ENCODE results near the gene BRAF. TPM values are rescaled to one million over a fixed set of nuclear protein-coding genes. Genes with fewer than 3 reads are reported as not detected.
"Not testable (repeated sequence)": the region's sequence is repeated elsewhere in the genome, so short reads cannot be mapped to it uniquely, and the experiment has no call there.

BRAF gene
- total RNA-seq, 2 experiments from 2014 or later, result 25.1 to 33.3 TPM

DNA sequence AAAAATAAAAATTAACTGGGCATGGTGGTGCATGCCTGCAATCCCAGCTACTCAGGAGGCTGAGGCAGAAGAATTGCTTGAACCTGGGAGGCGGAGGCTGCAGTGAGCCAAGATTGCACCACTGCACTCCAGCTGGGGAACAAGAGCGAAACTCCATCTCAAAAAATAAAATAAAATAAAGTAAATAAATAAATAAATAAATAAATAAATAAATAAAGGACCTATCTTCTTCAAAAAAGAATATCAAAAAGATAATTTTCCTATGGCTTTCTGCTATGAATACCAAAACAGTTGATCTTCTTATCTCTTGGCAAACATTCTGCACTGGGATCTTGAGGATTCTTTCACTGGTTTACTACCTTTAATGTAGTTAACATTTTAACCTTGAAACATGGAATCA is 41.9 kb downstream of the BRAF start:
- H3K36me3 Mint-ChIP-seq, result peaks cover 22% of the 10 kb centered on the region
- peaks cover 29% of the 10 kb centered on the region for H3K4me1 Mint-ChIP-seq
- CTCF ChIA-PET; H3K9me3 Mint-ChIP-seq (ENCODE audit: low read depth); H3K4me3 Mint-ChIP-seq; H3K27ac Mint-ChIP-seq; ATAC-seq; H3K27me3 Mint-ChIP-seq; DNase-seq: not testable (repeated sequence)

DNA sequence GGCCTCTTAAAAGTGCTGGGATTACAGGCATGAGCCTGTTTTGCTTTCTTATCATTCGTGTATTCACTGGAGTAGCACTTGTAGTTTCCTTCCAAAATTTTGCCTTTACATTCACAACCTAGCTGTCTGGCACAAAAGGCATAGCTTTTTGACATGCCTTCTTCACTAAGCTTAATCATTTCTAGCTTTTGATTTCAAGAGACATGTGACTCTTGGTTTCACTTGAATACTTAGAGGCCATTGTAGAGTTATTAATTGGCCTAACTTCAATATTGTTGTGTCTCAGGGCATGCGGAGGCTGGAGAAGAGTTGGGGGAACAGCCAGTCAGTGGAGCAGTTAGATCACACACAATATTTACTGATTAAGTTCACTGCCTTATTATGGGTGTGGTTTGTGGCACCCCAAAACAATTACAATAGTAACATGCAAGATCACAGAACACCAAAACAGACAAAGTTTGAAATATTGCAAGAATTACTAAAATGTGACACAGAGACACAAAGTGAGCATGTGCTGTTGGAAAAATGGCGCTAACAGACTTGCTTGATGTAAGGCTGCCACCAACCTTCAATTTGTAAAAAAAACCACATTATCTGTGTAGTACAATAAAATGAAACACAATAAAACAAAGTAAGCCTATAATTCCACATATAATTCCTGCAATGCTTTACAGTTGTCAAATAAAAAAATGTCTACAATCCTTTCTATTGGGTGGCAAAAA is 43.1 kb downstream of the BRAF start:
- DNase-seq (no peak), ATAC-seq (peak; percentile 55)
- Mint-ChIP-seq H3K27me3 (no peaks in the 10 kb centered on the region), H3K36me3 (peaks cover 22% of the 10 kb centered on the region), H3K4me3 (no peak overlapping the region), H3K9me3 (ENCODE audit: low read depth) (peaks cover 5% of the 10 kb centered on the region), H3K4me1 (peaks cover 27% of the 10 kb centered on the region), H3K27ac (peak overlapping the region; percentile 11)
- CTCF ChIA-PET, result no interaction called here

DNA sequence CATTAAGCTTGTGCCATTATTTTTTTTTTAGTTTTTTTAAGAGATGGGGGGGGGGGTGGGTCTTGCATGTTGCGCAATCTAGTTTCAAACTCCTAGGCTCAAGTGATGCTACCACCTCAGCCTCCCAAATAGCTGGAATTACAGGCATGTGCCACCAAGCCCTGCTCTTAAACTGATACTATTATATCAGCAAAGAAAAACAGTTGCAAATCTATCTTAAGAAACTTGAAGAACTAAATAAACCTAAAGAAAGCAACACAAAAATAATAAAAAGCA is 47.5 kb downstream of the BRAF start:
- Mint-ChIP-seq H3K4me3 (no peak overlapping the region), H3K4me1 (peaks cover 38% of the 10 kb centered on the region), H3K27me3 (no peaks in the 10 kb centered on the region), H3K9me3 (ENCODE audit: low read depth) (peaks cover 5% of the 10 kb centered on the region), H3K27ac (no peak overlapping the region), H3K36me3 (peaks cover 32% of the 10 kb centered on the region)
- CTCF ChIA-PET, result interaction anchor here (1.6 kb wide), 1 partner anchor 17 kb away, joined by 4 read pairs; no protein-coding TSS in a partner anchor
- DNase-seq, result no peak
- no peak for ATAC-seq

DNA sequence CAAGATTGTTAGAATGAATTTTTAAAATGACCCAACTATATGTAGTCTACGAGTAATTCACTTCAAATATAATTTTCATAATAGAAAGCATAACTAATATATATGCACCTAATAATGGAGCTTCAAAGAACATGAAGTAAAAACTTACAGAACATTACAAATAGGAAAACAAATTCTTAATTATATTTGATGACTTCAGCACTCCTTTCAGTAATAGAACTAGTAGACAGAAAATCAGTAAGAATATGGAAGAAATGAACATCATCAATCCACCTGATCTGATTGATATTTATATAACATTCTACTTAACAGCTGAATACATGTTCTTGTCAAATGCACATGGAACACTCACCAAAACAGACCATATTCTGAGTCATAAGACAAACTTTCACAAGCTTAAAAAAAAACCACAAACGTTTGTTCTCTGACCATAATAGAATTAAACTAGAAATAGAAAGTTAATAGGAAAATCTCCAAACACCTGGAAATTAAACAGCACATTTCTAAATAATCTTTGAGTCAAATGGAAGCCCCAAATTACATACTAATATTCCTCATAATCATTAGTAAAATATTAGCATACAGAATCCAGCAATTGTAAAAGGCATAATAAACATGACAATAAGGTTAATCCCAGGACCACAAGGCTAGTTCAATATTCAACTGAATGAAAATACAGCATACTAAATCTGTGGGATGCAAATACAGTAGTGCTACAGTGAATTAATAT is 48.0 kb downstream of the BRAF start:
- Mint-ChIP-seq H3K4me1 (peaks cover 35% of the 10 kb centered on the region), H3K27ac (no peak overlapping the region), H3K36me3 (peaks cover 31% of the 10 kb centered on the region), H3K27me3 (no peaks in the 10 kb centered on the region), H3K4me3 (no peak overlapping the region), H3K9me3 (ENCODE audit: low read depth) (peaks cover 5% of the 10 kb centered on the region)
- ATAC-seq (peak; percentile 68), DNase-seq (no peak)
- CTCF ChIA-PET, result interaction anchor here (1.6 kb wide), 1 partner anchor 17 kb away, joined by 4 read pairs; no protein-coding TSS in a partner anchor

DNA sequence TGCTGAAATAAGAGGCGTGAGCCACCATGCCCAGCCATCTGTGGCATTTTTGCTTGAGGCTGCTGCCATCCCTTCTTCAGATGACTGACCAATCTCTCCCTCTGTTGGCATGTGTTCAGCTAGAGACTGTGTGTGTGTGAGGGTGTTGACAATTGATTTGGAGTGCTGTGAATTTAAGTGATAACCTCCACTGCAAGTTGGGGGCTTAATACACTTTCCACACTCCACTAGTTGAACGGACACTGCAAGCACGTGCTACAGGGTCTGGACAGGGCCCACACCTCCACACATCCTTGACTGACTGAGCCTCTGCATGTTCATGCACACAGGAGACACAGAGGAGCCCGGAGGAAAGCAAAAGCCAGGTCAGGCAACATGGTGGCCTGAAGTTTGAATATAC is 51.3 kb downstream of the BRAF start:
- Mint-ChIP-seq H3K4me1 (peaks cover 36% of the 10 kb centered on the region), H3K27ac (no peak overlapping the region), H3K9me3 (ENCODE audit: low read depth) (peaks cover 5% of the 10 kb centered on the region), H3K4me3 (no peak overlapping the region), H3K36me3 (peaks cover 28% of the 10 kb centered on the region), H3K27me3 (no peaks in the 10 kb centered on the region)
- no peak for ATAC-seq
- no peak for DNase-seq
- CTCF ChIA-PET, result no interaction called here

DNA sequence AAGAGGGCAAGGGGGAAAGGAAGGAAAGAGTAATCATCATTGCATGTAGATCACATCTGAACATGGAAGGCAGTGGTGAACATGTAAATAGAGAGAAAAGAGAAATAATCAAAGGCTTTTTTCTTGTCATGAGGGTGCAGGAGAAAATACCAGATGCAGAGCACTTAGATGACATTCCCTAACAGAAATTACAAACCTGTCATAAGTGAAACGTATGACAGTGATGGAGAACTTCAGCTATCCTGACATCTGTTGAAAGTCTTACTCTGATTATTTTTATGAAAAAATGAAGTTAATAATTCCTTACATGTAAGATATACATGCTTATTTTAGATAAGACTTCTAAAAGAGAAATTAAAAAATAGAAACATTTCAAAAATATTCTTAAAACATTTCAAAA is 54.7 kb downstream of the BRAF start:
- no peak for DNase-seq
- no peaks in the 10 kb centered on the region for H3K27me3 Mint-ChIP-seq
- H3K9me3 Mint-ChIP-seq (ENCODE audit: low read depth), result peaks cover 2% of the 10 kb centered on the region
- H3K27ac Mint-ChIP-seq, result no peak overlapping the region
- CTCF ChIA-PET, result interaction anchor here (0.6 kb wide), 1 partner anchor 132 kb away, joined by 3 read pairs; no protein-coding TSS in a partner anchor
- ATAC-seq, result no peak
- H3K4me3 Mint-ChIP-seq, result no peak overlapping the region
- H3K4me1 Mint-ChIP-seq, result peaks cover 22% of the 10 kb centered on the region
- peaks cover 26% of the 10 kb centered on the region for H3K36me3 Mint-ChIP-seq

DNA sequence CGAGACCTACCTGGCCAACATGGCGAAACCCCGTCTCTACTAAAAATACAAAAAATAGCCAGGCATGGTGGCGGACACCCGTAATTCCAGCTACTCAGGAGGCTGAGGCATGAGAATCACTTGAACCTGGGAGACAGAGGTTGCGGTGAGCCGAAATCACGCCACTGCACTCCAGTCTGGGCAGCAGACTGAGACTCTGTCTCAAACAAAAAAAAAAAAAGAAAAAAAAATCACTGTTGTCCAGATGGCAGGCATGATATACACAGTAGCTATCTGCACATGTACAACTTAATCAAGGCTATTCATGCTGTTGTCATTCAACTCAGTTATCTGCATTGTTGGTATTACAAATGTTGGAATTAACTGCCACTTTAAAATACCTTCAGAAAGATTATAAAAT is 55.3 kb downstream of the BRAF start:
- Mint-ChIP-seq H3K27ac (no peak overlapping the region), H3K4me3 (no peak overlapping the region), H3K36me3 (peaks cover 24% of the 10 kb centered on the region), H3K9me3 (ENCODE audit: low read depth) (peaks cover 6% of the 10 kb centered on the region), H3K27me3 (no peaks in the 10 kb centered on the region), H3K4me1 (peaks cover 22% of the 10 kb centered on the region)
- DNase-seq, result no peak
- CTCF ChIA-PET, result no interaction called here
- no peak for ATAC-seq

DNA sequence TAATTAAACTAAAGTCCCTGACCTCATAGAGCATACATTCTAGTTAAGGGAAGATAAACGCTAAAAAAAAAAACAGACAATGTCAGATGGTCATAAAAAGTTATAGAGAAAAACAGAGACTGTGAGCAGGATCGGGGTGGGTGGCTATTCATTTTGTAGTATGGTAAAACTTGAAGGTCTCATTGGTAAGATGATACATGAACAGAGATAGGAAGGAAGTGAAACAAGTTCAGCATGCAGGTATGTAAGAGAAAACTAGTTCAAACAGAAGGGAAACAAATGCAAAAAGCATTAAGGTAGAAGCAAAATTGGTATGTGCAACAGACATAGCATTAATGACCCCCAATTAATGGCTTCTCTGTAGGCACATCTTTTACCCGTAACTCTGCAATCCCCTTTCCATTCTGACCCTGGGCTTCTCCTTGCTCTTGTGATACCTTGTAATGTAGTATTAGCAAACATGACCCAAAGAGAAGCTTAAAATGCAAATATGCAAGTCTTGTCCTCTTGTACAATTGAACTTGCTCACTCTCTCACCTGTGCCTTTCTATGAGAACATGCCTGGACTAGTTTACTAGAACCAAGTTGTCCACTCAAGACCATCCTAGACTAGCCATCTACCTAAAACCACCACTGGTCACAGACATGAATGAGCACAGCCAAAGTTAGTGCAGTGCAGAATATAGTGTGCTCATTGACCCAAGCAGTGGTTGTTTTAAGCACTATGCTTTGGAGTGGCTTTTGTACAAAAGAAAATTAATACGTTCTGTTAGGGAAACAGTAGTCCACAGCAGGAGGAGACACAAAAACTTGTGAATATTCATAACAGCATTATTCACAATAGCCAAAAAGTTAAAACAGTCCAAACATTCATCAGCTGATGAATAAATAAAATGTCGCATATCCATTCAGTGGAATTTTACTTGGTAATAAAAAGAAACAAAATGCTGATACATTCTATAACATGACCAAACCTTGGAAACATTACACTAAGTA is 57.0 kb downstream of the BRAF start:
- Mint-ChIP-seq H3K9me3 (ENCODE audit: low read depth) (peaks cover 7% of the 10 kb centered on the region), H3K27me3 (no peaks in the 10 kb centered on the region), H3K27ac (no peak overlapping the region), H3K36me3 (peaks cover 26% of the 10 kb centered on the region), H3K4me3 (no peak overlapping the region), H3K4me1 (peaks cover 15% of the 10 kb centered on the region)
- CTCF ChIA-PET, result no interaction called here
- ATAC-seq (no peak), DNase-seq (no peak)

DNA sequence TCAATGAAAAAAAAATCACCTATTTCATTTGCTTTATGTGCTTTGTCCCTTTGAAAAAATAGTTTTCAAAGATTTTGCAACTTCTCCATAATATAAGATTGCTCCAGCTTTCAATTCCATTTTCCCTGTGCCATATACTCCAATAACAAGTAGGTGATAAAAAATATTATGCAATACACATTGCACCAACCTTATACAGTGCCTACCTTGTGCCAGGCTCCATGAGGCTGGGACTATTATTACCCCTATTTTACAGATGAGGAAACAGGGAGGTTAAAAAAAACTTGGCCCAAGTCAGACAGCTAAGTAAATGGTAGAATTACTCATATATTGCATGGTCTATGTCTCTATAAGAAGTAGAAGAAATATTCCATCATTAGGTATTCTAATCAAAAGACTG is 57.8 kb downstream of the BRAF start:
- Mint-ChIP-seq H3K27me3 (no peaks in the 10 kb centered on the region), H3K36me3 (peaks cover 29% of the 10 kb centered on the region), H3K4me1 (peaks cover 15% of the 10 kb centered on the region), H3K27ac (no peak overlapping the region), H3K4me3 (no peak overlapping the region), H3K9me3 (ENCODE audit: low read depth) (peaks cover 7% of the 10 kb centered on the region)
- no peak for DNase-seq
- no peak for ATAC-seq
- CTCF ChIA-PET, result no interaction called here

DNA sequence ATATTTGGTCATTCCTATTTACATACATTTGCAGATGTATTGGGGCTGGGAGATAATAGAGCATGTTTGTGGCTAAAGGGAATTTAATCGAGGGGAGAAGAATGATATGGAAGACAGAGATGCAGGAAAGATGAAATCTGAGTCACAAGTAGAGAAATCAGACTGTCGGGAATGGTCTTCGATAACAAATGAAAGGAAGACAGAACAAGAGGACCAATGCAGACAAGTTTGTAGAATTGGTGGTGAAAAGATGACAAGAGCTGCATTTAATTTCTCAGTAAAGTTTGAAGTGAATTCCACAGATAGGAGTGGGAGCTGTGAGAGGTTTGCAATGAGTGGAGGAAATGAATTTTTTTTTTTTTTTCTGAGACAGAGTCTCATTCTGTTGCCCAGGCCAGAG is 60.0 kb downstream of the BRAF start:
- peaks cover 28% of the 10 kb centered on the region for H3K36me3 Mint-ChIP-seq
- DNase-seq (no peak), ATAC-seq (no peak)
- CTCF ChIA-PET, result no interaction called here
- no peak overlapping the region for H3K27ac Mint-ChIP-seq
- peaks cover 7% of the 10 kb centered on the region for H3K9me3 Mint-ChIP-seq (ENCODE audit: low read depth)
- no peak overlapping the region for H3K4me3 Mint-ChIP-seq
- H3K4me1 Mint-ChIP-seq, result peaks cover 6% of the 10 kb centered on the region
- no peaks in the 10 kb centered on the region for H3K27me3 Mint-ChIP-seq

DNA sequence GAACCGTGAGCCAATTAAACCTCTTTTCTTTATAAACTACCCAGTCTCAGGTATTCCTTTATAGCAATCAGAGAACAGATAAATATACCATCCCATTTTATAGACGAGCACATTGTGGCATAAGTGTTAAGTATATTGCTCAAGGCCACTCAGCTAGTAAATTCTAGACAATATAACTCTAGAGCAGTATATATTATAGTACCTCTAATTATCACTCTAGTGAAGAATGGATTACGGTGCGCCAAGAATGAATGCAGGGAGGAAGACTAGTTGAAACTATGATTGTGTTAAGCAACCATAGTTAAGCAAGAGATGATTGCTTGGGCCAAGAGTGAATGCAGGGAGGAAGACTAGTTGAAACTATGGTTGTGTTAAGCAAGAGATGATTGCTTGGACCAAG is 60.9 kb downstream of the BRAF start:
- DNase-seq (no peak), ATAC-seq (no peak)
- CTCF ChIA-PET, result no interaction called here
- H3K36me3 Mint-ChIP-seq, result peaks cover 25% of the 10 kb centered on the region
- H3K4me3 Mint-ChIP-seq, result no peak overlapping the region
- H3K9me3 Mint-ChIP-seq (ENCODE audit: low read depth), result peaks cover 7% of the 10 kb centered on the region
- H3K27ac Mint-ChIP-seq, result no peak overlapping the region
- H3K27me3 Mint-ChIP-seq, result no peaks in the 10 kb centered on the region
- peaks cover 4% of the 10 kb centered on the region for H3K4me1 Mint-ChIP-seq

DNA sequence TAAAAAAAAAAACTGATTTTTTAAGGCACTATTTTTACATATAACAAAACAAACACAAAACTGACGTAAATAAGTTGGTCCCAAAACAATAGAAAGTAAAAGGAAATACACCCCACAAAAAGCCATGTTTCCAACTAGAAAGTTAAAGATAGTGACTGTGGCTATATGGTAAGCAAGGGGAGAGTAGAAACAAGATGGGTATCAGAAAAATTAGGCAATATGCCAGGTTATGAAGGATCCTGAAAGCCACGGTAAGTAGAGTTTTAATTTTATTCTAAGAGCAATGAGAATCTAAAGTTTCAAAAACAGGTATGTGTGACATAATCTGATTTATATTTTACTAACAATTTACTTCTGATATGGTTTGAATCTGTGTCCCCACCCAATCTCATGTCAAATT is 61.5 kb downstream of the BRAF start:
- Mint-ChIP-seq H3K36me3 (peaks cover 22% of the 10 kb centered on the region), H3K4me3 (no peak overlapping the region), H3K27me3 (no peaks in the 10 kb centered on the region), H3K27ac (no peak overlapping the region), H3K4me1 (peaks cover 2% of the 10 kb centered on the region), H3K9me3 (ENCODE audit: low read depth) (peaks cover 7% of the 10 kb centered on the region)
- ATAC-seq, result no peak
- no peak for DNase-seq
- CTCF ChIA-PET, result no interaction called here

DNA sequence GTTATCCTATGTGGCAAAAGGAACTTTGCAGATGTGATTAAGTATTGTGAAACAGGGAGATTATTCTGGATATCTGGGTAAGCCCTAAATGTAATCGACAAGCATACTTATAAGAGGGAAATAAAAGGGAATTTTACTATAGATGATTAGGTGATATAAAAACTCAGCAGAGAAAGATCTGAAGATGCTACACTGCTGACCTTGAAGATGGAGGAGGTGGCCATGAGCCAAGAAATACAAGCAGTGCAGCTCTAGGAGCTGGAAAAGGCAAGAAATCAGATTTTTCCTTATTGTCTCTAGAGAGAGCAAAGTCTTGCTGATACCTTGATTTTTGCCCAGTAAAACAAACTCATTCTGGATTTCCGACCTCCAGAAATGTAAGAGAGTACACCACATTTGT is 67.7 kb downstream of the BRAF start:
- Mint-ChIP-seq H3K9me3 (ENCODE audit: low read depth) (no peaks in the 10 kb centered on the region), H3K27ac (no peak overlapping the region), H3K27me3 (no peaks in the 10 kb centered on the region), H3K36me3 (peaks cover 3% of the 10 kb centered on the region), H3K4me3 (no peak overlapping the region), H3K4me1 (no peaks in the 10 kb centered on the region)
- CTCF ChIA-PET, result no interaction called here
- no peak for DNase-seq
- ATAC-seq, result no peak
